Measurements from ENCODE around the gene ATXN7L3.
"Not testable (repeated sequence)": the region's sequence is repeated elsewhere in the genome, so short reads cannot be mapped to it uniquely, and the experiment has no call there.

The ATXN7L3 gene

DNA sequence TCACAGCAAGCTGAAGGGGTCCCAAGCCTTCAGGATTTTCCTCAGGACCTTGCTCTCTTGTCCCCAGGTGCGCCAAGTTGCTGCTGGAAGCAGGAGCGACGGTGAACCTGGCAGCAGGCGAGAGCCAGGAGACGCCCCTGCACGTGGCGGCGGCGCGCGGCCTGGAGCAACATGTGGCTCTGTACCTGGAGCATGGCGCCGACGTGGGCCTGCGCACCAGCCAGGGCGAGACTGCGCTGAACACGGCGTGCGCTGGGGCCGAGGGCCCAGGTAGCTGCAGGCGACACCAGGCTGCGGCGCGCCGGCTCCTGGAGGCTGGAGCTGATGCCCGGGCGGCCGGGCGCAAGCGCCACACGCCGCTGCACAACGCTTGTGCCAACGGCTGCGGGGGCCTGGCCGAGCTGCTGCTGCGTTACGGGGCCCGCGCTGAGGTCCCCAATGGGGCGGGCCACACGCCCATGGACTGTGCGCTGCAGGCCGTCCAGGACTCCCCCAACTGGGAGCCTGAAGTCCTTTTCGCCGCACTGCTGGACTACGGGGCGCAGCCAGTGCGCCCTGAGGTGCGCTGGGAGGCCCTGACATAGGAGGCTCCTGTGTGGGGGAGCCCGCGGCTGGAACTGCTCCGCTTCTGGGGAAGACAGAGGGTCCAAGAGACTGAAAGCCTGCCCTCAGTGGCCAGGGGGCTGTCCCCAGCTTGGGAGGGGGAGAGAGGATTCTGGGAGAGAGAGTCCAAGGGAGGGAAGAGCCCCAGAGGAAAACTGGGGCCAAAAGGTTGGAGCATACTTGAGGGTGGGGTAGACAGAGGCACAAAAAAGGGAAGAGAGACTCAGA, 22.8 kb downstream of the ATXN7L3 start:
- in situ Hi-C loops (cut with HindIII; ENCODE audit: low sequenced_read_pairs) = no loop called here

DNA sequence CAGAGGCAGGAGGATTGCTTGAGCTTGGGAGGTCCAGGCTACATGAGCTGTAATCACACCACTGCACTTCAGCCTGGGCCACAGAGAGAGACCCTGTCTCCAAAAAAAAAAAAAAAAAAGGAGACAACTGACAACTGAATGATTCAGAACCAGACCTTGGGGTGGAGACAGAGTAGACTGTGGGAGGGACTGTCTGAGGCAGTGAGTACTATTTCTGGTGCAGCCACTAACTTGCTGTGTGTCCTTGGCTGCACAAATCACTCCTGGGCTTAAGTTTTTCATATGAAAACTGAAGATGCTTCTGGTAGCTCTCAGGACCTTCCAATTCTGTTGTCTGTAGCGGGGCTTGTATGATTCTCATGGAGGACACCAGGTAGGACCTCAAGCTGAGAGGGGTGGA, 23.4 kb downstream of the ATXN7L3 start:
- in situ Hi-C loops (cut with HindIII; ENCODE audit: low sequenced_read_pairs) = no loop called here

DNA sequence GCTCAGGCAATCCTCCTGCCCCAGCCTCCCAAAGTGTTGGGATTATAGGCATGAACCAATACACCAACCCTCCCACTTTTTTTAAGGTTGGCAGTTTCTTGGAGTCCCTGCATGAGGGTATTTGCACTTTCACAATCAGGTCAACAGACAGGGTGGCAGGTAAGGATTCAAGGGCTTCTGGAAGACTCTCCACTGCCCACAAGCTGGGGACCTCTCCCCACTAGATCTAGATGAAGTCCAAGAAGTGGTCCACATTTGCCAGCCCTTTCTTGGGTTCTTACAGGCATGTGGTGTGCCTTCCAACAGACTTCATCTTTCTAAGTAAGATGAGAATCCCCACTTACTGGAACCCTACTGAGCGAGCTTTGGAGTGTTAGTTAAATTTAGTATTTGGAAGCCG, 25.3 kb downstream of the ATXN7L3 start:
- in situ Hi-C loops (cut with HindIII; ENCODE audit: low sequenced_read_pairs) = no loop called here

DNA sequence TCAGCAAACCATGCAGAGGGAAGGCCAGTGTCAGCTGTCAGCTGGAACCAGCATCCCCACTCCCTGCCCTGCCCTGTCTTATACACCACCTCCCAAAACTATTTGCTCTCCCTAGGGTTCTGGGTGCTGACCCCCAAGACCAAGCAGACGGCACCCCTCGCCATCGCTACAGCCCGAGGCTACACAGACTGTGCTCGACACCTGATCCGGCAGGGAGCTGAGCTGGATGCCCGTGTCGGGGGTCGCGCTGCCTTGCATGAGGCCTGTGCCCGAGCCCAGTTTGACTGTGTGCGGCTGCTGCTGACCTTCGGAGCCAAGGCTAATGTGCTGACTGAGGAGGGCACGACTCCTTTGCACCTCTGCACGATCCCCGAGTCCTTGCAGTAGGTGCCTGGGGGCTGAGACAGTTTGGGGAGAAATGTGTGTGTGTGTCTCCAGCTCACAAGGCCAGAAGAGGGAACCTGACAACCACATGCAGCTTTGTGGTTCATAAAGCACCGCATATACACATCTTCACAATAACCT, 27.7 kb downstream of the ATXN7L3 start:
- in situ Hi-C loops (cut with HindIII; ENCODE audit: low sequenced_read_pairs) = no loop called here

DNA sequence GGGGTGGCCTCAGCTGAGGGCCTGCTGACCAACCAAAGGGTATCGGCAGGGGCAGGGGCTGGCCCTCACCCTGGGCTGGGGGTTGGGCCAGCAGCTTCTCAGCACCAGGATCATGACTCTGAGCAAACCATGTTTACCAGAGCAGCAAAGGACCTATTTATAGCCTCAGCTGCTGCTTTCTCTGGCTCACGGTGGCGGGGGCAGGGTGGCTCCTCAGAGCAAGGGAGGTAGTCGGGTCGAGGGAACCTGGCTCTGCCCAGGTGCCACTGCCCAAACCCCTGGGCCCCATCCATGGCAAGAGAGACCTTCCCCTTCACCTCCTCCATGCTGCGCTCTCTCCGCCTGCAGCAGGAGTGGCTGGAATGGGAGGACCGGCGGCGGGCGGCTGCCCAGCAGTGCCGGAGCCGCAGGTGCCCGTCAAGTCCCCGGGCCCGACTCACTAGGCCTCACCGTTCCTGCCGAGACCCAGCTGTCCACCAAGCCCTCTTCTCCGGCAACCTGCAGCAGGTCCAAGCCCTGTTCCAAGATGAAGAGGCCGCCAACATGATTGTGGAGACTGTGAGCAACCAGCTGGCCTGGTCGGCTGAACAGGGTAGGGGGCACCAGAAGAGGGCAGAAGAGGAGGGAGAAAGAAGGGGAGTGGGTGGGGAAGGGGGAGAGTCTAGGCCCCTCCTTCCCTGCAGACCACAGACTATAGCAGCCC, 29.0 kb downstream of the ATXN7L3 start, which contains the start of gene ASB16:
ASB16 (plus strand) TSS at position 206 of the 703 bp plus-strand sequence; CDS start at position 292, 86 bp downstream.
- in situ Hi-C loops (cut with HindIII; ENCODE audit: low sequenced_read_pairs) = no loop called here

DNA sequence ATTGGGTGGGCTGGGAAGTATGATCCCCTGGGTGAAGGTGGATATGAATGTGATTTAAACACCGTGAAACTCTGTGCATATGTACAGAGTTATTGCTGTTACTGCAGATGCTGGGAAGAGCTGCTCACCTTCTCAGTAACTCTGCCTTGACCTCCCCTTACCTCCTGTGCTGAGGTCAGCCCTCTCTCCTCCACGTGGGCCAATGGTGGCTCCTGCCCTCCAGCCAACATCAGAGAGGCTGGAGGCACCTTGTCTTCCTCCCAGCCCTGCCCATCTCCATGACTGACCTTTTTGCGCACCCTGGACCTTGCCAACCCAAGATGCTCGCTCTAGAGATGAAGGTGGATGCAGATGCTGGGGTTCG, 29.6 kb downstream of the ATXN7L3 start:
- in situ Hi-C loops (cut with HindIII; ENCODE audit: low sequenced_read_pairs) = no loop called here

DNA sequence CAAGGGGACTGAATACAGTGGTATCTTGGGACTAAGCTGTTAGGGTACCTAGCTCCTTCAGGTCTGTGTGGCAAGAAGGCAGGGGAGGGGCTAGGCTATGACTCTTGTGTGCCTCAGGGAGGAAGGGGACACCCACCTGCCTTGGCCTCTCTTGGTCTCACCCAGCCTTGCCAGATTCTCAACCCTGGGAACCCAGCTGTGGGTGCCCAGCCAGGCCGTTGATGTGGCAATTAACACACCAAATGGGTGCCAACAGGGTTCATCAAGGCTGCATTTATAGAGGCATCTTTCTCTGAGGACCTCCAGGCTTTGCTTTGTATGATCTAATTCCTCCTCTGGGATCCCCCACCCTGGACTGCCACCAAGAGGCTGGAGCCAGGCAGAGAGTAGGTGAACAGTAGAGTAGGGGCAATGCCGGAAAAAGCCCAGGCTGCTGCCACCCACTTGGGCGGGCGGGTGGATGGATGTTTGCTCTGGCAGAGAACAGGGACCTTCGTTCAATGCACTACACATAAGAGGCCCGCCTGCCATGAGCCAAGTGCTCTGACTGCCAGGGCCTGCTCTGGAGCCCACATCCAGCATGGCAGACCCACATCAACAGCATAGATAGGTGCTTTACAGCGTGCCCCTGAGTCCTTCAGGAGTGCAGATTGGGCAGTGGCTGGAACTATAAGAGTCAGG, 32.4 kb downstream of the ATXN7L3 start:
- in situ Hi-C loops (cut with HindIII; ENCODE audit: low sequenced_read_pairs) = no loop called here

DNA sequence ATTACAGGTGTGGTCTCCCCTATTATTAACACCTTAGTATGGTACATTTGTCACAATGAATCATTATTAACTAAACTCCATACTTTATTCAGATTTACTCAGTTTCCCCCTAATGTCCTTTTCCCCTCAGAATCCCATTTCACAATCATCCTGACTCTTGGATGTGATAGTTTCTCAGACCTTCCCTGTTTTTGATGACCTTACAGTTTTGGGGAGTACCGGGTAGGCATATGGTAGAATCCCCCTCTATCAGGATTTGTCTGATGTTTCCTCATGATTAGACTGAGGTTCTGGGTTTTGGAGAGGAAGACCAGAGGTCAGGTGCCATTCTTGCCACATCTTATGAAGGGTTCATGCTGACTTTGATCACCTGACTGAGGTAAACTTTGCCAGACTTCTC, 35.2 kb downstream of the ATXN7L3 start:
- in situ Hi-C loops (cut with HindIII; ENCODE audit: low sequenced_read_pairs) = no loop called here

DNA sequence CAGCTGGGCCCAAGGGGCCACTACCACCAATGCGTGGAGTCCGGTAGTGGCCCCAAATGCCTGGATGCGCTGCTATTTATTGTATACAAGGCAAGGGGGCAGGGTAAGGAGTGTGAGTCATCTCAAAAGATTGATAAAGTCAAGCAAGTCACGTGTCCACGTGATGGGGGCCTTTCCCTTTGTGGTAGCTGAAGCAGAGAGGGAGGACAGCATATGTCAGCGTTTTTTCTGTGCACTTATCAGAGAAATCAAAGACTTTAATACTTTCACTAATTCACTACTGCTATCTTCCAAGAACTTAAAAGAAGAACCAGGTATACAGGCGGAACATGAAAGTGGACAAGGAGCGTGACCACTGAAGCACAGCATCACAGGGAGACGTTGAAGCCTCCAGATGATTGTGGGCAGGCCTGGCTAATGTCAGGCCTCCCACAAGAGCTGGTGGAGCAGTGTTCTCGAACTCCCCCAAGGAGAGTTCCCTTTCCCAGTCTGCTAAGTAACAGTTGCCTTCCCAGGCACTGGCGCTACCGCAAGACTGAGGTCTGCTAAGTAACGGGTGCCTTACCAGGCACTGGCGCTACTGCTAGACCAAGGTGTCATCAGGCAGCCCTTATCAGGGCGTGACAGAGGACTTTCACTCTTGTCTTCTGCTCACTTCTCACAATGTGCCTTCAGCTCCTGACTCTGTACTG, 40.0 kb downstream of the ATXN7L3 start:
- in situ Hi-C loops (cut with HindIII; ENCODE audit: low sequenced_read_pairs) = no loop called here

DNA sequence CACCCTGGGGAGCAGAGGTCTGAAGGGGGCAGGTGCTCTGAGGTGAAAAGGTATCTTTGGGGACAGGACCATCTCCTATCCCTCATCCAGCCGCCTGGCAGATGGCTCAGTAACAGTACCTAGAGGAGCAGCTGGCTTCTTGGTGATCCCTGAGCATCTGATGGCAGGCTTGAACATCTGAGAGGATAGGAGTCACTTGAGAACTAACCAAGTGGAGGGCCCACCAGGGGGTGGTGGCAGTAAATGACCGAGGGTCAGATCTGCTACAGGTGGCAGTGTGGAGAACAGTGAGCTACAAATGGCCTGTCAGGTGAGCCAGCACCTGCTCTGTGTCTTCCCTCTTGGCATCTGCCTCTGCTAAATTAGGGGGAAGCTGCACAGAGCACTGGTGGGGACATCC, 44.2 kb downstream of the ATXN7L3 start:
- in situ Hi-C loops (cut with HindIII; ENCODE audit: low sequenced_read_pairs) = no loop called here

DNA sequence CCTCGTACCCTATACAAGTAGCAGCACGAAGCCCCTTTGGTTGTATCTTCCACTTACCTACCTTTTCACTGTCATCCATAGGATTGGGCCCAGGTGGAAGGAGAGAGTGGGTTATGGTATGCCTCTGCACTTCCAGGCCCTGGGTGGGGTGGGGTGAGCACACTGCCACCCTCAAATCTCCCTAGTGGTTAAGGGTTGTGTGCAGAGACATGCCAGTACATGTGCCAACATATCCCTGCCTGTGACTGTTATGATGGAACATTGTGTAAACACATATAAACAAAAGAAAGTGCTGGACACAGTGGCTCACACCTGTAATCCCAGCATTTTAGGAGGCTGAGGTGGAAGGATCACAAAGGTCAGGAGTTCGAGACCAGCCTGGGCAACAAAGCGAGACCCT, 46.8 kb downstream of the ATXN7L3 start:
- in situ Hi-C loops (cut with HindIII; ENCODE audit: low sequenced_read_pairs) = no loop called here

DNA sequence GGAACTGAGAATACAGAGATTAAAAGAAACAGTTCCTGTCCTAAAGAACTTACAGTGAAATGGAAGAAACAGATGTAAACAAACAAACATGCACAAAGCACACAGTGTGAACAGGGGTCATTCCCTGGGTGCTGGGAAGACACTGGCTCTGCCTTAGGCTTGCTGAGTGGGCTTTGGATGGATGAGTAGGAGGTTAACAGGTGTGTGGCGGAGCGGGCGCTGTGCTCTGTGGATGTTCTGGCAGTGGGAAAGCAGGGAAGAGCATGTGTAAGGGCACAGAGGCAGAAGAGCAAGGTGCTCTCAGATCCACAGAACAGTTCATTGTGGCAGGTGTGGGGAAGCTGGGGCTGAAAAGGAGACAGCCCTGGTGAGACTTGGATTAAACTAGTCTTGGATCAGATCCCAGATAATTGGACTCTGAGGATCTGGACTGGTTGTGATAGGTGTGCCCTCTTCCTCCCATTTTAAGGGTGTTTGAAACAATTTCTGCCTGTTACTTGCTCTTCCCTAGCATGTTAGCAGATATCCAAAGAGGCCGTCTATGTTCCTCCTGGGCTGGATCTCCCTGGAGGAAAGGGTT, 49.8 kb downstream of the ATXN7L3 start:
- in situ Hi-C loops (cut with HindIII; ENCODE audit: low sequenced_read_pairs) = no loop called here

DNA sequence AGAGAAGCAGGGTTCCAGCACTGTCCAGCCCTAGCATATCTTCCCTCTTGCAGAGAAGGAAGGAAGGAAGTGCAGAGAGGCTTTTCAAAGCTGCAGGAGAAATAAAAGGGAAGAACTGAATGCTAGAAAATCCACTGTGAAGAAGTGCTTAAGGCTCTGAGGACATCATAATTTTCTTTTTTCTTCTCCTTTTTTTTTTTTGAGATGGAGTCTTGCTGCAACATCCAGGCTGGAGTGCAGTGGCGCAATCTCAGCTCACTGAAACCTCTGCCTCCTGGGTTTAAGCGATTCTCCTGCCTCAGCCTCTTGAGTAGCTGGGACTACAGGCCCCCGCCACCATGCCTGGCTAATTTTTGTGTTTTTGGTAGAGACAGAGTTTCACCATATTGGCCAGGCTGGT, 50.6 kb downstream of the ATXN7L3 start:
- in situ Hi-C loops (cut with HindIII; ENCODE audit: low sequenced_read_pairs) = not testable (repeated sequence)

DNA sequence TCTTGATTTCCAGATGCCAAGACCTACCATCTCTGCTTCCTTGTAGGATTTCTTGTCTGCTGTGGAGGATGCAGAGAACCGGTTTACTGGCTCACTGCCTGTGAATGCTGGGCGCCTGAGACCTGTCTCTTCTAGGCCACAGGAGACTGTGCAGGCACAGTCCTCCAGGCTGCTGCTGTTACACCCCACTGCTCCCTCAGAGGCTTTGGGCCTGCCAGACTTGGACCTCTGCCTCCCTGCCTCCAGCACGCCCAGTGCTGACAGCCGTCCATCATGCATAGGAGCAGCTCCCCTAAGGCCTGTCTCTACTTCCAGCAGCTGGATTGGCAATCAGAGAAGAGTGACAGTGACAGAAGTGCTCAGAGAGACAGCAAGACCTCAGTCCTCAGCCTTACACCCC, 51.9 kb downstream of the ATXN7L3 start:
- in situ Hi-C loops (cut with HindIII; ENCODE audit: low sequenced_read_pairs) = no loop called here

DNA sequence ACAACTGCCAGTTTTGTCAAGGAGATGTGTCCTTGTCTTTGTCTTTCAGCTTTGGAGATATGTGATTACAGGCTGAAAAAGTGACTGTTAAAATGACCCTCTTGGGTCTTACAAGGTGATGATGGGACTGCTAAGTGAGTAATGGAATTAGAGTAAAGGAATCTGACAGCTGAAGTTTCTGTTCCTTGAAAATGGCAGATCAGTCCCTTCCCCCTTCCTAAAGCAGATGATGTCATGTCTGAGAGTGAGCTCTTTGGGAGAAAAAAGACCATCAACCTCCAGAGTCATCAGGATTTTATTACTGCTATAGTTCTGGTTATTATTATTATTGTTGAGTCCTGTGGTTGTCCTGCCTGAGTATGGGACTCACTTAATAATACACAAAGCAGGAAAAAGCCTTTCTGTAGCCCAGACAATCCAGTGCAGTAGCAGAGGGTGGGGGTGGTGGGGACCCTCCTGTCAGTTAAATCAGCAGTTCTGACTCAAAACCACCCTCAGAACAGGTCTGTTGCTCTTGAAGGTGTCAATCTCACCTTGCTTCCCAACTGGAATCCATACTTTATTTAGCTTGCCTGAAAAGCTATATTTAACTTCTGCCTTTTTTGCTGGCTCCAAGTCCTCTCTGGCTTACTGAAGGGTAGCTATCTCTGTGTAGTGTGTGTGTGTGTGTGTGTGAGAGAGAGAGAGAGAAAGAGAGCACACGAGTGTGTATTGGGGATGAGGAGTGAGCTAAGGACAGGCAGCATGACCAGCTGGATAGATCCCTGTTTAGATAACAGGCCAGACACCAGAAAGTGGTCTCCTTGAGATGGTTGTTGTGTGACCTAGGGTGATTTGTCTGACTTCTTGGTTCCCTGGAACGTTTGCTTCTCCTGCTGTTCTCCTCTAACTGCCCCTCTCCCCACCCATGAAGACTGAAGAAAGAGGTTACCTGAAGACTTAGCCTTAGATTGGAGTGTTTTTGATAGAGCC, 53.0 kb downstream of the ATXN7L3 start:
- in situ Hi-C loops (cut with HindIII; ENCODE audit: low sequenced_read_pairs) = no loop called here

DNA sequence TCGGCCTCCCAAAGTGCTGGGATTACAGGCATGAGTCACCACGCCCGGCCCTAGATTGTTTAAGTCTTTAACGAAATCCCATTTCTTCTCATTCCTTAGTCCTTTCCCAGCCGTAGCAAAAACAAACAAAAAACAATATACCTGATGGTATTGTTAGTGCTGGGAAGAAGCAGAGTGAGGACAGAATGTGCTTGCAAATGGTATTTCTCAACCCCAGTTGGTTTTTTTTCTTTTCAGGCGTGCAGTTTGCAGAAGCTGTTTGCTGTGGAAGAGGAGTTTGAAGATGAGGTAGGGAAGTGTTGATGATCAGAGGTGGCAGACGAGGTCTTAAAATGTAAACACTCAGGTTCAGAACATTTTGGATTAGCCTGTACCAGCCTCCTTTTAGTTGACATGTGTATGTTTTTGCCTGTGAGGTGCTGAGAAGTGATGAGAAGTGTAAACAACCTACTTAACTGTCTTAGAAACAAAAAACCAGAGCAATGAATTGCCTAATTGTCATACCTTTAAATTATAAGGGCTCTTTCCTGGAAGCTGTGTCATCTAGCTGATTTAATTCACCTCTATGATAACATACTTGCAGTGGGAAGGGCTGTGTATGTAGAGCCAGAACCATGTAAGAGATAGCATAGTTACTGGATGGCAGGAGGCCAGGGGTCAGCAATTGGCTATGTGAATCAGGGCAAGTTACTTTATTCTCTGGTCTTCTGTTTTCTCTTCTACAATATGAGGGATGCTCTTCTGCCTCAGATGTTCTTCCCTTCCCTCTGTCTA, 54.5 kb downstream of the ATXN7L3 start:
- in situ Hi-C loops (cut with HindIII; ENCODE audit: low sequenced_read_pairs) = no loop called here

DNA sequence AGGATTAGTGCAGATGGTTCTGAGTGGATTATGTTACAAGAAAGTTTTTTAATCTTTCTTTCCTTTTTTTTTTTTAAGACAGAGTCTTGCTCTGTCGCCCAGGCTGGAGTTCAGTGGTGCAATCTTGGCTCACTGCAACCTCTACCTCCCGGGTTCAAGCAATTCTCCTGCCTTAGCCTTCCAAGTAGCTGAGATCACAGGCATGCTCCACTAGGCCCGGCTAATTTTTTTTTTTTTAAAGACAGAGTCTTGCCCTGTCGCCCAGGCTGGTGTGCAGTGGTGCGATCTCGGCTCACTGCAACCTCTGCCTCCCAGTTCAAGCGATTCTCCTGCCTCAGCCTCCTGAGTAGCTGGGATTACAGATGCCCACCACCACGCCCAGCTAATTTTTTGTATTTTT, 55.8 kb downstream of the ATXN7L3 start:
- in situ Hi-C loops (cut with HindIII; ENCODE audit: low sequenced_read_pairs) = not testable (repeated sequence)
